T-helper 2 cell (primary cell): ENCODE measurements around the gene NRXN2.
"Not testable (repeated sequence)": the region's sequence is repeated elsewhere in the genome, so short reads cannot be mapped to it uniquely, and the experiment has no call there.

Experiments used
- DNase-seq, 5 experiments: peaks; one replicate each; pipeline versions ENCODE4 v3.0.0 to v3.0.0-alpha.2; 2012 to 2022

NRXN2 gene

DNA sequence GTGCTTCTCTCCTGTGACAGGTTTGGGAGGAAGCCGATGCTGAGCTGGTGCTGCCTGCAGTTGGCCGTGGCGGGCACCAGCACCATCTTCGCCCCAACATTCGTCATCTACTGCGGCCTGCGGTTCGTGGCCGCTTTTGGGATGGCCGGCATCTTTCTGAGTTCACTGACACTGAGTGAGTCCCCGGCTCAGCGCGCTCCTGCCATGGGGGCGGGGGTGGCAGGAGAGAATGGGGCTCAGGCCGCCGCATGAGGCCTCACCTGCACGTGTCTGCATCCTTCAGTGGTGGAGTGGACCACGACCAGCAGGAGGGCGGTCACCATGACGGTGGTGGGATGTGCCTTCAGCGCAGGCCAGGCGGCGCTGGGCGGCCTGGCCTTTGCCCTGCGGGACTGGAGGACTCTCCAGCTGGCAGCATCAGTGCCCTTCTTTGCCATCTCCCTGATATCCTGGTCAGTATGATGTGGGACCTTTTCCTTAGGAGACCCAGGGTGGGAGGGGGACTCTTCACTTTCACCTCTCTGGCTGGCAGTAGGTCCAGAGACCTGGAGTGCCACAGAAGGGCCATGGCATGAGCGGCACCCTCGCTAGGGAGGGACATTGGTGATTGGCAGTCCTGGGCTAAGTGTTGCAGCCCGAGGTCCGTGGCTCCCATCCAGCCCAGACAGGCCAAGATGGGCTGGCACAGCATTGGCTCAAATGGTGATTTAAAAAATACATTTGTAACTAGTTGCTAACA lies 160.8 kb downstream of the NRXN2 start:
- no peak for DNase-seq

DNA sequence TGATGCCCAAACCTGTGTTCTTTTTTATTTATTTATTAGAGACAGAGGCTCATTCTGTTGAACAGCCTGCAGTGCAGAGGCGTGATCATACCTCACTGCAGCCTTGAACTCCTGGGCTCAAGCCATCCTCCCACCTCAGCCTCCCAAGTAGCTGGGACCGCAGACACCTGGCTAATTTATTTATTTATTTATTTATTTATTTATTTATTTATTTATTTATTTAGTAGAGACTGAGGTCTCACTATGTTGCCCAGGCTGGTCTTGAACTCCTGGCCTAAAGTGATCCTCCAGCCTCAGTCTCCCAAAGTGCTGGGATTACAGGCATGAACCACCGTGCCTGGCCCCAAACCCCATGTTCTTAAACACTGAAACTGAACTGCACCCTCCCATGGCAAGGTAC lies 161.6 kb downstream of the NRXN2 start:
- not testable (repeated sequence) for DNase-seq

DNA sequence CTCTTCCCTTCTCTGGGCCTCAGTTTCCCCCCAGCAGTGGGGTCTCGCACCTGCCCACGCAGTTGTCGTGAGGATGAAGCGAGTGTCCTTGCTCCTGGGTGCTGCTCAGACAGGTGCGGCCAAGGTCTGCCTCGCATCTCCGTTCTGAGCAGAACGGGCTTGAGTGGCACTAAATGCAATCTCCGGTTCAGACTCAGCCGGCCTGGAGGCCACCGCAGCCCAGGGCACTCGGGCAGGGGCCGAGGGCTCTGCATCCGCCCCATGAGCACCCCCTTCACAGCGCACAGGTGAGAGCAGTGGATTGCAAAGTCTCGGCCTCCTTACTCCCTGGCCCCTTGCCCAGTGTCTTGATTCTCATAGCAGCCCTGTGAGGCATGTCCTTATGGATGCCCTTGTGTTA lies 162.1 kb downstream of the NRXN2 start:
- DNase-seq: no peak

DNA sequence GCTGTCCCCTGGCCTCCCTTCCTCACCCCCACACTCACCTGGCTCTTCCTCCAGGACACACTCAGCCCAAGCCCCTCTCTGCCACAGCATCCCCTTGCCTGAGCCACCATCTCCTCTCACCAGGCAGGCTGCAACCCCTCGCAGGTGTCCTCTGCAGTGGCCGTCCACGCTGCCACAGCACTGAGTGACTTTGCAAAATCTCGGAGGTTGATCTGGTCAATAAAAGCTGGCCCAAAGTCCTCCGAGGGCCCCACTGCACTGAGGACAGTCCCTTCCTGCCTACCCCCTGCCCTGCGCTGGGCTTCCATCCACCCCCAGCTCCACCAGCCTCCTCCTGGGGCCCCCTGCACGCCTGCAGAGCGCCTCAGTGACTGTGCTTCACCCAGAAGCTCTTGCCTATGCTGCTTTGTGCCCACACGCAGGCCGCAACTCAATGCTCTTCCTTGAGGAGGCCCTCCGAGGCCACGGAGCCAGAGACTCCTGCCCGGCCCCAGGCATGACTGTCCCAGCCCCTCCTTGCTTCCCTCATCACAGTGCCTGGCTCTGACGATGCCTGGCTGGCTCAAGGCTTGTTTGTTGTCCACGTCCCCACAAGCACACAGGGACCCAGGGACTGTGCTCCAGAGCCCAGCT lies 162.7 kb downstream of the NRXN2 start:
- DNase-seq: no peak

DNA sequence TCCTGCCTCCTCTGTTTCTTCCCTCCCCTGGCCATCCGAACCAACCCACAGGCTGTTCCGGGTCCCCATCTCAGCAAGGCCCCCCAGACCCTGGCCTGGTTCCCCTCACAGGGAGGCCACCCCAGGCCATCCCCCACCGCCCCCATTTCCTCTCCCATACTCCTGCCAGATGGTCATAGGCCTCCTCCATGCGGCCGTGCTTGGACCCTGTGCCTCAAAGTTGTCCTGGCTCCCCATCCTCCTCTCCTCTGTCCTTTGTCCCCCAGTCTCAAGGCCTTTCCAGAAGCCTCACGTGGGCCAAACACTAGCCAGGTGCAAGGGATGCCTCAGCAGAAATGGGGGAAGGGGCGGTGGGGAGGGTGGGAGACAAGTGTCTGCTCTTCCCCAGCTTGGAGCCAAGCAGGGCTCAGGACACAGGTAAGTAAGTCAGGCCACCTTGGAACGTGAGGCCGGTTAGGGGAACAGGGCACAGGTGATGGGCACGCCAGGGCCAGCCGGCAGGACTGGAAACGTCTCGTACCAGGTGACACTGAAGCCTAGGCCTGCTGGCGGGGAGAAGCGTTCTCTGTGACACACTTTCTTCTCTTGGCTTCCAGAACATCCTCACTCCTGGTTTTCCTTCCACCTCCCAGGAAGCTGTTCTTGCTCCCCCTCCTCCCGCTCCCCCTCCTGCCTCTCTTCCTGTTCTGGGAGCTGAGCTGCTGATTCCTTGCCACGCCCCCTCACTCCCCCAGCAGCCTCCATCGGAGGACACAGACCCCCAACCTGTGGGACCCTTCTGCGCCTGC lies 163.5 kb downstream of the NRXN2 start:
- DNase-seq: no peak

DNA sequence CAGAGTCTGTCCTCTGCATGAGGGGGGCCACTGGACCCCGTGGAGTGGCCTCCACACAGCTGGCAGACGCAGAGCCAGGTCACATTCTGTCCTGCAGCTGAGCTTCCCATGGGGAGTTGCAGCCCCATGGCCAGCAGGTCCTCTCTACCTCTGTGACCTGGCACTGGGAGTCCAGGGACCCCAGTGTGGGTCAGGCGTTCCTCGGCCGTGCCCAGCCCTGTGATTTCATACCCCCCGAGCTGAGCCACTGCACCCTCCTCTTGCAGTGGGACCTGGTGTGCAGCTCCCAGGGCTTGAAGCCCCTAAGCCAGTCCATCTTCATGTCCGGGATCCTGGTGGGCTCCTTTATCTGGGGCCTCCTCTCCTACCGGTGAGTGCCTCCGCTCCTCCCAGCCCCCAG lies 164.1 kb downstream of the NRXN2 start:
- DNase-seq: no peak

DNA sequence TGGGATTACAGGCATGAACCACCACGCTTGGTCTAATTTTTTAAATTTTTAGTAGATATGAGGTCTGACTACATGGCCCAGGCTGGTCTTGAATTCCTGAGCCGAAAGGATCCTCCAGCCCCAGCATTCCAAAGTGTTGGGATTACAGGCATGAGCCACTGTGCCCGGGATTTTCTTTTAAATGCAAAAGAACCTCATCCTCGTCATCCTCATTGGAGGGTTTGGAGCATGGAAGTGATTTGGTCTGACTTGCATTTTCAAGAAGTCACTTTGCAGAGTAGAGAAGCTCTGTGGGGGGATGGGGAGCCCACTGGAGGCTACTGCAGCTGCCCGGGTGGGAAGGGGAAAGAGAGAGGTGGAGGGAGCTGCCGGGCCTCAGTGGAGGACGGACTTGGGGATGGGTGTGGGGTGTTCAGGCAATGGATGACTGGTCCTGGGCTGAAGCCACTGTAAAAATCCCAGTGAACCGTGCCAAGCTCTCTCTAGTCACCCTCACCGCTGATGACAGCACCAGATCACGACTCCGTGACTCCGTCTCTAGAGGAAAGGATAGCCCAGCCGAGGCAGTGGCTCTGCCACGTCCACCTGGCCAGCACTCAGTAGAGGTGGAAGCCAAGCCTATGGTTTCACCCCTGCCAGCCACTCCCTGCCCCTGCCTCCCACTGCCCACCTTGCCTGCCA lies 164.8 kb downstream of the NRXN2 start:
- DNase-seq: no peak

DNA sequence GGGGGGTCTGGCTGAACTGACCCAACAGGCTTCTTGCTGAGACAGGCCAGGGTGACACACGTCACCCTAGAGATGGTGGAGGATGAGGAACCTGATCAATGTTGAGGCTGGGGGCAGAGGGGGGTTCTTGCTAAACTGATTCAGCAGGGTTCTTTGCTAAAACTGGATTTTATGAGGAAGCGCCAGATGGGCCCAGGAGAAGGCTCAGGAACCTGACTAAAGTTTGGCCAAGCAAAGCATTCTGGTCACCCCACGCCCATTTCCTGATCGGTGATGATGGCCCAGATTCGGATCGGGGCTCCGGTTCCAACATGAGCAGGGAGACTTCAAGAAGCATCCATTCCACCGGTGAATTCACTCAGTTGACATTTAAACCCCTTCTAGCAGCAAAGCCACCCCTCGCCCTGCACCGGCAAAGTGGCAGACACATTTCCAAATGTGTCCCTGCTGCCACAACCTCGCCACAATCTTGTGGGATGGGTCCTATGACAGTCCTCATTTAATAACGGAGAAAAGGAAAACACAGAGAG lies 166.2 kb downstream of the NRXN2 start:
- no peak for DNase-seq
